Keratinocyte (primary cell): ENCODE results near the gene COQ8A. TPM values are rescaled to one million over a fixed set of nuclear protein-coding genes. Genes with fewer than 3 reads are reported as not detected.

Experiments
- DNase-seq: peaks from one replicate; pipeline ENCODE4 v3.0.0-alpha.2; 2011; ENCODE audit warnings: low read depth, missing footprints, low spot score
- FAIRE-seq: peaks from 2 replicates; lab custom pipeline; 2011; peaks lifted over from hg19 to GRCh38; lab: Jason Lieb, UNC
- H2AFZ ChIP-seq: 2 replicates; pipeline ENCODE4 v1.6.0; 2012; ENCODE audit warnings: low read length, control low read depth, inconsistent platforms; ENCODE audit not compliant: control insufficient read depth
- H3K27ac ChIP-seq: 2 replicates; pipeline ENCODE4 v1.5.1; 2011; ENCODE audit warnings: low read length; ENCODE audit not compliant: control insufficient read depth, insufficient read depth
- H3K27me3 ChIP-seq: 3 replicates; pipeline ENCODE4 v1.6.0; 2011; ENCODE audit warnings: low read length; ENCODE audit not compliant: control insufficient read depth, insufficient read depth; ENCODE audit errors: extremely low read depth
- H3K36me3 ChIP-seq, 2 experiments: 2 replicates in 1 of 2; 3 replicates in 1 of 2; pipeline ENCODE4 v1.5.1; 2011; ENCODE audit warnings: low read length in 2 of 2, mild to moderate bottlenecking in 1 of 2; ENCODE audit not compliant: control insufficient read depth in 2 of 2, insufficient read depth in 2 of 2; ENCODE audit errors: extremely low read depth in 1 of 2
- H3K4me1 ChIP-seq: 3 replicates; pipeline ENCODE4 v1.5.1; 2011; ENCODE audit warnings: low read length; ENCODE audit not compliant: control insufficient read depth, insufficient read depth; ENCODE audit errors: extremely low read depth
- H3K4me2 ChIP-seq: 3 replicates; pipeline ENCODE4 v1.6.0; 2011; ENCODE audit warnings: low read depth, low read length; ENCODE audit not compliant: control insufficient read depth, insufficient read depth; ENCODE audit errors: extremely low read depth
- H3K4me3 ChIP-seq, 3 experiments: fragments of 200-600 bp in 1 of 3; sonication (generic) in 1 of 3; 2 replicates in 2 of 3; 3 replicates in 1 of 3; pipeline ENCODE4 v1.5.1; 2011 to 2016; ENCODE audit warnings: low read length in 3 of 3, mild to moderate bottlenecking in 3 of 3, control low read depth in 2 of 3, inconsistent platforms in 1 of 3, low read depth in 1 of 3, mixed read lengths in 1 of 3, mixed run types in 1 of 3, moderate library complexity in 1 of 3; ENCODE audit not compliant: control insufficient read depth in 2 of 3, insufficient read depth in 2 of 3; ENCODE audit errors: extremely low read depth in 1 of 3
- H3K79me2 ChIP-seq: 2 replicates; pipeline ENCODE4 v1.6.0; 2012; ENCODE audit warnings: low read length; ENCODE audit not compliant: control insufficient read depth, insufficient read depth
- H3K9ac ChIP-seq: 3 replicates; pipeline ENCODE4 v1.6.0; 2011; ENCODE audit warnings: low read length; ENCODE audit not compliant: control insufficient read depth, insufficient read depth; ENCODE audit errors: extremely low read depth
- H3K9me1 ChIP-seq: 3 replicates; pipeline ENCODE4 v1.6.0; 2011; ENCODE audit warnings: low read length; ENCODE audit not compliant: control insufficient read depth, insufficient read depth; ENCODE audit errors: extremely low read depth
- H3K9me3 ChIP-seq: 2 replicates; pipeline ENCODE4 v1.5.1; 2012; ENCODE audit warnings: low read depth, low read length; ENCODE audit not compliant: control insufficient read depth
- H4K20me1 ChIP-seq: 3 replicates; pipeline ENCODE4 v1.6.0; 2011; ENCODE audit warnings: low read length; ENCODE audit not compliant: control insufficient read depth, insufficient read depth; ENCODE audit errors: extremely low read depth
- EZH2 ChIP-seq: IDR thresholded peaks from one replicate; pipeline ENCODE4 v1.6.1; 2012; ENCODE audit warnings: inconsistent platforms, mild to moderate bottlenecking, low read length, moderate library complexity
- dilution Hi-C: fragments of 300-500 bp; cut with MboI; formaldehyde crosslinking; loops from one replicate; pipeline ENCODE4 v1.7.0; 2020; ENCODE audit warnings: low sequenced_read_pairs; ENCODE audit not compliant: extremely low pct_ligation_motif_present
- polyA plus RNA-seq, 5 experiments: library from polyadenylated mRNA; depleted of rRNA in 3 of 5; stranded (reverse) in 3 of 5; stranded (forward) in 1 of 5; unstranded in 1 of 5; fragments of >200 nt; gene quantifications; 1 replicate in 1 of 5; 2 replicates in 3 of 5; 3 replicates in 1 of 5; pipeline versions ENCODE4 v1.2.1 to v1.2.3, GENCODE V29; 2011 to 2012; ENCODE audit warnings: missing spikeins in 2 of 5, low read depth in 1 of 5, low replicate concordance in 1 of 5
- TF ChIP-seq, protein P1 (sequence below), 3 experiments: IDR thresholded peaks in 1 of 3; conservative IDR thresholded peaks in 1 of 3; optimal IDR thresholded peaks in 1 of 3; 2 replicates in 2 of 3; 3 replicates in 1 of 3; pipeline versions ENCODE3 to v1.5.1; 2011; ENCODE audit warnings: low read length in 3 of 3, mild to moderate bottlenecking in 3 of 3, moderate library complexity in 2 of 3, control low read depth in 1 of 3, inconsistent platforms in 1 of 3; ENCODE audit not compliant: insufficient read depth in 2 of 3; ENCODE audit errors: extremely low read depth in 1 of 3

COQ8A gene
- polyA plus RNA-seq, 1 donor (not counting 4 experiments of a cell fraction or from before 2014, with no cell fraction given), result 3.8 TPM

DNA sequence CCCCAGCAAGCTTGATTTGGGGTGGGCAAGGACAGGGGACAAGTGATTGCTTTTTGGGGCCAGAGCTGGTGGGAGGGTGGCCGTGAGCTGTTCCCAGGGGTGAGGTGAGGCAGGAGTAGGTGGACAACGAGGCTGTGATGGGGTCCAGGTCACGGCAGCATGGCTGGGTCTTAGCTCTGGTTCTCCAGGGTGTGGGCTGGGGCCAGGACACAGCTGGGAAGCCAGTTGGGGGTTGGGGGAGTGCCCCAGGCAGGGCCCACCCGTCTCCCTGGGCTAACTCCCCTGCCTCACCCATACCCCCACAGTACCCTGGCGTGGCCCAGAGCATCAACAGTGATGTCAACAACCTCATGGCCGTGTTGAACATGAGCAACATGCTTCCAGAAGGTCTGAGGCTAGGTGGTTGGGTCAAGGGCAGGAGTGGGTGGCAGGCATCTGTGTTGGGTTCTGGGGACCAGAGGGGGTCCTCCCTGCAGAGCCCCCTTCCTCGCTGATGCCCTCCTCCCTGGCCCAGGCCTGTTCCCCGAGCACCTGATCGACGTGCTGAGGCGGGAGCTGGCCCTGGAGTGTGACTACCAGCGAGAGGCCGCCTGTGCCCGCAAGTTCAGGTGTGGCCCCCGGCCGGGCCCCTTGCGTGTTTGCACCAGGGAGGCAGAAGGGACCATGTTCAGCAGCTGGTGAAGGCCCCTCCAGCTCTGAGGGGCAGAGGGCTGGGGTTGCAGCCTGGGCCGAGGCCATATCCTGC lies 43.3 kb downstream of the COQ8A start:
- no peaks in the 10 kb centered on the region for H3K4me1 ChIP-seq
- FAIRE-seq, result no peak

DNA sequence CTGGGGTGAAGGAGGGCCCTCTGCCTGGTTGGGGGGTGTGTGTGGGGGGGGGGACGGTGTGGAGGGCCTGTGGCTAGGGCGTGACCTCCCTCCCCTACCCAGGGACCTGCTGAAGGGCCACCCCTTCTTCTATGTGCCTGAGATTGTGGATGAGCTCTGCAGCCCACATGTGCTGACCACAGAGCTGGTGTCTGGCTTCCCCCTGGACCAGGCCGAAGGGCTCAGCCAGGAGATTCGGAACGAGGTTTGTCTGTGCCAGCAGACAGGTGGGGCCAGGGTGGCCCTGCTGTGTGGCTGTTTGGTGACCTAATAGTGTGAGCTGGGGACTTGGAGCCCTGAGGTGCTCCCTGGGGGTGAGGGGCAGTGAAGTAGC lies 43.9 kb downstream of the COQ8A start:
- Histone ChIP-seq H3K9ac (no peak overlapping the region), H3K79me2 (no peaks in the 10 kb centered on the region), H3K36me3 (peaks cover 0 to 2% of the 10 kb centered on the region in 2 experiments), H2AFZ (no peak overlapping the region), H3K4me3 (no peak overlapping the region), H3K4me1 (no peaks in the 10 kb centered on the region), H3K27ac (no peak overlapping the region), H4K20me1 (no peaks in the 10 kb centered on the region), H3K9me1 (no peaks in the 10 kb centered on the region), H3K27me3 (no peaks in the 10 kb centered on the region), H3K9me3 (no peaks in the 10 kb centered on the region), H3K4me2 (no peak overlapping the region)
- dilution Hi-C loops, result no loop called here
- FAIRE-seq (no peak), DNase-seq (no peak)
- no peak for TF ChIP-seq EZH2
- TF ChIP-seq, protein P1, sequence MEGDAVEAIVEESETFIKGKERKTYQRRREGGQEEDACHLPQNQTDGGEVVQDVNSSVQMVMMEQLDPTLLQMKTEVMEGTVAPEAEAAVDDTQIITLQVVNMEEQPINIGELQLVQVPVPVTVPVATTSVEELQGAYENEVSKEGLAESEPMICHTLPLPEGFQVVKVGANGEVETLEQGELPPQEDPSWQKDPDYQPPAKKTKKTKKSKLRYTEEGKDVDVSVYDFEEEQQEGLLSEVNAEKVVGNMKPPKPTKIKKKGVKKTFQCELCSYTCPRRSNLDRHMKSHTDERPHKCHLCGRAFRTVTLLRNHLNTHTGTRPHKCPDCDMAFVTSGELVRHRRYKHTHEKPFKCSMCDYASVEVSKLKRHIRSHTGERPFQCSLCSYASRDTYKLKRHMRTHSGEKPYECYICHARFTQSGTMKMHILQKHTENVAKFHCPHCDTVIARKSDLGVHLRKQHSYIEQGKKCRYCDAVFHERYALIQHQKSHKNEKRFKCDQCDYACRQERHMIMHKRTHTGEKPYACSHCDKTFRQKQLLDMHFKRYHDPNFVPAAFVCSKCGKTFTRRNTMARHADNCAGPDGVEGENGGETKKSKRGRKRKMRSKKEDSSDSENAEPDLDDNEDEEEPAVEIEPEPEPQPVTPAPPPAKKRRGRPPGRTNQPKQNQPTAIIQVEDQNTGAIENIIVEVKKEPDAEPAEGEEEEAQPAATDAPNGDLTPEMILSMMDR (optimal IDR thresholded peaks at IDR 0.05 in 1 of 3, IDR thresholded peaks at IDR 0.05 in 1 of 3, conservative IDR thresholded peaks at IDR 0.05 in 1 of 3; ENCODE audit: extremely low read depth in 1 of 3, insufficient read depth in 2 of 3, low read length in 3 of 3), result no peak

More for the DNA sequence above, 43.3 kb downstream of the COQ8A start:
- no peak overlapping the region for H3K9ac ChIP-seq
- no peaks in the 10 kb centered on the region for H3K9me1 ChIP-seq
- DNase-seq, result no peak
- H4K20me1 ChIP-seq, result no peaks in the 10 kb centered on the region
- TF ChIP-seq EZH2, result no peak
- TF ChIP-seq, protein P1 (optimal IDR thresholded peaks at IDR 0.05 in 1 of 3, IDR thresholded peaks at IDR 0.05 in 1 of 3, conservative IDR thresholded peaks at IDR 0.05 in 1 of 3; ENCODE audit: extremely low read depth in 1 of 3, insufficient read depth in 2 of 3, low read length in 3 of 3), result no peak
- H3K79me2 ChIP-seq, result no peaks in the 10 kb centered on the region
- dilution Hi-C loops, result no loop called here
- no peak overlapping the region for H3K4me3 ChIP-seq
- H3K27ac ChIP-seq, result no peak overlapping the region
- no peak overlapping the region for H2AFZ ChIP-seq
- H3K9me3 ChIP-seq, result no peaks in the 10 kb centered on the region
- no peaks in the 10 kb centered on the region for H3K27me3 ChIP-seq
- H3K4me2 ChIP-seq, result no peak overlapping the region
- peaks cover 0 to 2% of the 10 kb centered on the region in 2 experiments for H3K36me3 ChIP-seq
